ENCODE data around the gene MRRF.

- TF ChIP-seq EZH2 (IDR thresholded peaks at IDR 0.05) (no peak), POLR2AphosphoS5 (IDR thresholded peaks at IDR 0.05; ENCODE audit: borderline replicate concordance, low read depth, low read length) (no peak)
Measured at GRCh38 chr9:122286764-122287163, 22.1 kb downstream of the MRRF start.
